ENCODE measurements around the gene ATP12A. TPM values are rescaled to one million over a fixed set of nuclear protein-coding genes. Genes with fewer than 3 reads are reported as not detected.
"Not testable (repeated sequence)": the region's sequence is repeated elsewhere in the genome, so short reads cannot be mapped to it uniquely, and the experiment has no call there.

ATP12A gene
- total RNA-seq, 1 donor from 2014 or later: not detected

DNA sequence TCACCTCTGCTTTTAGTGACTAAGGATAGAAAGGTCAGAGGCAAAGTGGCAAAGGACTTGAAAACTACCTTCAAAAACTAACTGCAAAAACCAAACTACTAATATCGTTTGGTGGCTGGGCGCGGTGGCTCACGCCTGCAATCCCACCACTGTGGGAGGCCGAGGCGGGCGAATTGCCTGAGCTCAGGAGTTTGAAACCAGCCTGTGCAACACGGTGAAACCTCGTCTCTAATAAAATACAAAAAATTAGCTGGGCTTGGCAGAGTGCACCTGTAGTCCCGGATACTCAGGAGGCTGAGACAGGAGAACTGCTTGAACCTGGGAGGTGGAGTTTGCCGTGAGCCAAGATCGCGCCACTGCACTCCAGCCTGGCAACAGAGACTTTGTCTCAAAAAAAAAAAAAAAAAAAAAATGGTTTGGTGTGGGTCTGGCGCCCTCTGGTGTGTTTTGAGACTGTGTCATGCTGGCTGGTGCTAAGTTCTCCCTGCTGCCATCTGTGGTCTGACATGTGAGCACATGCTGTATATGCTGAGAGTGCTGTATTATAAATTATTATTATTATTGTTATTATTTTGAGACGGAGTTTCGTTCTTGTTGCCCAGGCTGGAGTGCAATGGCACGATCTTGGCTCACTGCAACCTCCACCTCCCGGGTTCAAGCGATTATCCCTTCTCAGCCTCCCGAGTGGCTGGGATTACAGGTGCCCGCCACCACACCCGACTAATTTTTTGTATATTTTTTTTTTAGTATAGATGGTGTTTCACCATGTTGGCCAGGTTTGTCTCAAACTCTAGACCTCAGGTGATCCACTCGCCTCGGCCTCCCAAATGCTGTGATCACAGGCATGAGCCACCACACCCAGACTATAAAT is 47.8 kb downstream of the ATP12A start:
- DNase-seq (ENCODE audit: low spot score): peak; percentile 60

DNA sequence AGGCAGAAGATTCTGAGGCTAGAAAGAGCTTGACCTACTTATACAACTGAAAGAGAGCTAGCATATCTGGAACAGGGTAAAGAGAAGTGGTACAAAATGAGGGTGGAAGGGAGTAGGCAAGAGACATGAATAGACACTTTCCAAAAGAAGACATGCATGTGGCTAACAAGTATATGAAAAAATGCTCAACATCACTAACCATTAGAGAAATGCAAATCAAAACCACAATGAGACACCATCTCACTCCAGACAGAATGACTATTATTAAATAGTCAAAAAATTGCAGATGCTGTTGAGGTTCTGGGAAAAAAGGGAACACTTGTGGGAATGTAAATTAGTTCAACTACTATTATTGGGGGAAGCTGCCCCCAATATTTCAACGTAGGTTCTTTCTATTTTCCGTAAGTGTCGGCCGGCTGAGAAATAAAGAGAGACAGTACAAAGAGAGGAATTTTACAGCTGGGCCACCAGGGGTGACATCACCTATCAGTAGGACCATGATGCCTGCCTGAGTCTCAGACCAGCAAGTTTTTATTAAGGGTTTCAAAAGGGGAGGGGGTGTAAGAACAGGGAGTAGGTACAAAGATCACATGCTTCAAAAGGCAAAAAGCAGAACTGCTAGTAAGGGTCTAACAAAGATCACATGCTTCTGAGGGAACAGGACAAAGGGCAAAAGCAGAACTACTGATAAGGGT is 50.8 kb downstream of the ATP12A start:
- DNase-seq (ENCODE audit: low spot score): not testable (repeated sequence)

DNA sequence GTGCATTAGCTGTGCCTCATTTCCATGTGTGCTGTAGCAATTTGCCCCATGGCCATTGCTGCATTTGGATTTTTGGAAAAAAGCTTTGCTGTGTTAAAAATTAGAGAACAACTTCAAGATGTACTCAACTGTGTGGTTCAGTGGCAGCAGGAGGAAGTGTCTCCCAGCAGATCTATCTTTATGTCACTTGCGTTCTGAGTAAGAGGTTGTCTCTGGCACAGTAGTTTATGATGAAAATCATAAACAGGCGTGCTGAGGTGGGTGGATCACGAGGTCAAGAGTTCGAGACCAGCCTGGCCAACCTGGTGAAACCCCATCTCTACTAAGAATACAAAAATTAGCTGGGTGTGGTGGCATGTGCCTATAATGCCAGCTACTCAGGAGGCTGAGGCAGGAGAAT is 54.7 kb downstream of the ATP12A start:
- no peak for DNase-seq (ENCODE audit: low spot score)

DNA sequence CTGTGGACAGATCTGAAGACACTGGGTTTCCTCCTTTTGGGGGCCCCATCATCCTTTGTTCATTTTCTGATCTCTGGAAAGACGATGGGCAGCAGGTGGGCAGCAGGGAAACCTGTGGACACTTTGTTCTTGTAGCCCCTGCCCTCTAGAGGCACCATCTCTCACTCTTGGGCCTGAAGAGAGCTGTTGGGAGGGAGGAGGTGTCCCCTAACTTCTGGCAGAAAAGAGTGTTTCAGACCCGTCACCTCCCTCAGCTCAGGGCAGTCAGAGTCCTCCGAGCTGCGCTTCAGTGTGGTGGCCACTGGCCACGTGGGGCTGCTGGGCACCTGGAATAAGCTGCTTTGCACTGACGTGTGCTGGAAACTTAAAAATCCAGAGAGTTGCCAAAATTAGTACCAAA is 56.8 kb downstream of the ATP12A start:
- peak; percentile 26 for DNase-seq (ENCODE audit: low spot score)

DNA sequence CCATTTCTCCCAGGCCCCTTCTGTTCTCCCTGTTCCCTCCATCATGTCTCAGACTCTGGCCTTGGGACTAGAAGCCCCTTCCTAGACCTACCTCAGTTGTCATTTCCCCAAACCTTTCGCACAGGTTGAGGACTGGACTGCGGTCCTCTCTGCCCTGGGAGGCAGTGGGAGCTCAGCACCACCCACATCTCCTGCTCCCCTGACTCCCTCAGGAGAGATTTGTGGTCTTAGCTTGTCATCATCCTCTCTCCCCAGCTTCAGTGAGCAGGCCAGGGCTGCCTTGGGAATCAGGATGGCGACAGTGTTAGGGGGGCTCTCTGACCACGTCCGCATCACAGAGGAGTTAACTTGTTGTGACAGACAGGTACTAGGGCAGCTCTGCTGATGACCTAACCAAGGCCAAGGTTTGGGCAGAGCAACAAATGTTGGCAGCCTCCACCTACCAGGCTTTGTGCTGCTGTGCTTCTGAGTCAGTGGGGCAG is 58.2 kb downstream of the ATP12A start:
- DNase-seq (ENCODE audit: low spot score): peak; percentile 69

DNA sequence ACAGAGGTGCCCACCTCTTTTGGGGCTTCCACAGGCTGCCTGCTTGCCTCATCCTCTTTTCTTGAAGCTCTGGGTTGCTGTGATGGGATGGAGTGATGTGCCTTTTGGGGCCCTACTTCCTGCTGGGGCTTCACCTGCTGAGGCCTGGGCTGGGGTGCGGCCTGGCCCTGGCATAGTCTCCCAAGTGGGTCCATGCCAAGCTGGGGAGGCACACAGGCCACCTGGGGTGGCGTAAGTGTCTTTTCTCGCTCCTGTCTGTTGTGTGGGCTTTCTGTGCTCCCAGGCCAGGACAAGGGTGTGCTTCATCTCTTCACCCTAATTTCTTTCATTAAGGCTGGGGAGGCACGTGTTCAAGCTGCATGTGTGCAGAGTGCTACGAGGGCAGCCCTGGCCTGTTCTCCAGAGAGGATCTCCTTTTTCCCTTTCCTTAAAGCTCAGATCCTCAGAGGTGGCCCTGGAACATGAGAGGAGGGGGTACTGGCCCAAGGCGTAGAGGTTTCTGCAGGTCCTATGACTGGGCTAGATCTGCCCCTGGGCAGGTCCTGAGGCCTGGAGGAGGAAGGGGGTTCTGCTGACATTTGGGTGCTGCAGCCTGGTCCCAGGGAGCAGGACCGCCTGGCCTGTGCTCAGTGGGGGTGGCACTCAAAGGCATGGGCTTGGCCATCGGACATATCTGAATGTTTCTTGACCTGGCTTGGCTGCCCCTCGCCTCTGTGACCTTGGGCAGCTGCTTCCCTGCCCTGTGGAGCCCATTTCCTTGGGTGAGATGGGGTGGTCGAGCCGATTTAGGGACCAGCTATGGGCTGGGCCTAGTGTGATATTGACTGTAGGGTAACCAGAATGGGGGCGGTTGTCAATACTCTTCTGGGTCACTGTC is 60.0 kb downstream of the ATP12A start:
- peak; percentile 85 for DNase-seq (ENCODE audit: low spot score)

DNA sequence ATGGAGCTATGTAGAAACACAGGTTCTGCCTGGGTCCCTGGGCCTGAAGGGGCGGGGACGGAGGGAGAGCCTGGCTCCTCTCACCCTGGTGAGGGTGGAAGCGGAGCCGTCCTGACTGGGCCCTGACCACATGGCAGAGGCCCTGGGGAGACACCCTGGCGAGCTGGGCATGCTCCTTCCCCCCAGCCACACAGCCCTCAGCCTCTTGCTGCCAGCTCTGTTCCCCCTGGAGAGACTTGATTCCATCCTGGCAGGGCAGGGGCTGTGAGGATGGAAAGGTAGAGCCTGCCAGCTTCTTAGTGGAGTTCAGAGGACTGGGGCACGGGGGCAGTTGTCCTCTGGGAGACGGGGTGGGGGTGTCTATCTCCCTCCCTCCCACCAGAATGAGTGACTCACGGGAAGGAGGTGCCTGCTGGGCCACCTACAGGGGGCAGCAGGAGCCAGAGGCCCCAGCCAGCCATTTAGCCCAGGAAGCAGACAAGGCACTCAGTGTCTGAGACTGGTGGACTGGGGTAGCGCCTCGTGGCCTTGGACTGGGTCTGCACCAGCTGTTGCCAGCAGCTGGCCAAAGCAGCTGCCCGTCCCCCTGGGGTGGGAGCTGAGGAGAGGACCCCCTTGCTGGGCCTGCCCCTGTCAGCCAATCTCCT is 60.9 kb downstream of the ATP12A start:
- peak; percentile 81 for DNase-seq (ENCODE audit: low spot score)

DNA sequence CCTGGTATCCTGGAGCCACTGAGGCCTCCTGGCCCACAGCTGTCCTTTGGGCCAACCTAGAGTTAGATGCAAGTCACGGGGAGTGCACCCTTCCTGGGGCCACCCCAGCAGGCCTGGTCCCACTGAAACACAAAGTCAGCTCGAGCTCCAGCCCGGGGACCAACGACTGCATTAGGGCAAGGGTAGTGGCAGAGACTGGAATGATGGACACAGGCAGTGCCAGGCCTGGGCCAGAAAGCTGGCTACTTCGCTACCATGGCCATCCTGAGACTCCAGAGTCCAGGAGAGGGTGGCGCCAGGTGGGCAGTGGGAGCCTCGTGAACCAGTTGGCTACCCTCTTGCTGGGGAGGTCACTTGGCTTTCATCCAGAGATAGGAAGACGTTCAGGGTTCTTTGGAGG is 61.6 kb downstream of the ATP12A start:
- peak; percentile 69 for DNase-seq (ENCODE audit: low spot score)

DNA sequence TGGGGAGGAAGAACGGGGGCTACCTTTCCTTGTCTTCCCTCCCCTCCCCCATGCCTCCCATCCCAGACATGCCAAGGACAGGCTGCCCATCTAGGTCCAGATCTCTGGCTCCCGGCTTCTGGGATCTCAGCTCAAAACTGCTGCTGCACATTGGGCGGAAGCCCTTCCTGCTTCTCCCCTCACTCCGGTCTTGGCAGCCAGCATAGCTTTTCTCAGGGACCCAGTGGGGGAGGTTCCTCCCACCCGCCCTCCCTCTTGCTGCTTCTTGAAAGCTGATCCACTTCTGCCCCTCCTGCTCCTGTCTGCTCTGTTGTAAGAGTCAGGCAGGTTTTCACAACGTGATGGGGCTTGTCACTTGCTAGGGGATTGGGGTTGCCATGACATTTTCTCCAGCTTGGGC is 62.1 kb downstream of the ATP12A start:
- DNase-seq (ENCODE audit: low spot score): peak; percentile 62

DNA sequence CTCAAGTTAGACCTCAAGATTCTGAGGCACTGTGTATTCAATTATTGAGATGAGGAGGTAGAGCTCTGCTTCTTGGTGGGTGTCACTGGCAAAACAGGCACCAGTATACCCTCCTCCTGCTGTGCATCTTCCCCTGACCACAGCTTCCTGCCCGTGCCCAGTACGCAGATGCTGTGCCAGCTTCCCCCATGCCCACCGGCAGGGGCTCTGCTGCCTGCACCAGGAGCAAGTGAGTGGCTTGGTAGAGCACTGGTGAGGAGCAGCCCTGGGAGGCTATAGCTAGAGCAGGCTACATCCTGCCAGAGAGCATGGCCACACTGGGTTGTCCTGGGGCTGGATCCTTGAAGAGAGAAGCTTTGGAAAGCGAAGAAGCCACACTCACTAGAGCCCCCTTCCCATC is 62.8 kb downstream of the ATP12A start:
- DNase-seq (ENCODE audit: low spot score): peak; percentile 41

DNA sequence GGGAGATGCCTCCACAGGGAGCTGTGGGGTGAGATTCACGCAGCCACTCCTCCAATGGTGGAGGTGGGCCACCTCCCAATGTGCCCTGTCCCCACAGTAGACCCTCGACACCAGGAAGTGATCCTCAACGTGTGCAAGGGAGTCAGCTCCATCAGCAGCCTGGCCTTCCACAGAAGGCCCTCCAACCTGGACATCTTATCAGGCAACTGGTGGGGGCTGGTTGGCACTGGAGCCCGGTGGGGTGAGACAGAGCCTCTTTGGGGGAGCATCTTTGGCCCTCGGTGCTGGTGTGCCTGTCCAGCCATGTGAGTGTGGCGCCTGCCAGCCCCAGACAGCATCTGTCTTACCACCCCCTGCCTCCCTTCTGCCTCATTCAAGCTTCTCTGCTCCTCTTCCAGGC is 64.0 kb downstream of the ATP12A start:
- DNase-seq (ENCODE audit: low spot score): no peak

DNA sequence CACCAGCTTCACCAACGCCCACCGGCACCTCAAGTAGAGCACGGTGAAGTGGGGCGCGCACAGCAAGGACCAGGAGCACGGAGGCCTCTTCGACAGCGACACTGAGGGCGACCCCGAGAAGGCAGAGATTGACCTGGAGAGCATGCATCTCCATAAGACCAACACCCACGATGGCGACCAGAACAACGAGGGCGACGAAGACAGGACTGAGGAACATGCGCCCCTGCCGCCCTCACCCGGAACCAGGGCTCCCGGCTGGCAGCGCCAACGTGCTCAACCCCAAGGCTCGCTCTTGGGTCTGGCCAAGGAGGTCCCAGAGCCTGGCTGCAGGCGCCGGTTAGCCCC is 65.3 kb downstream of the ATP12A start:
- DNase-seq (ENCODE audit: low spot score): no peak

DNA sequence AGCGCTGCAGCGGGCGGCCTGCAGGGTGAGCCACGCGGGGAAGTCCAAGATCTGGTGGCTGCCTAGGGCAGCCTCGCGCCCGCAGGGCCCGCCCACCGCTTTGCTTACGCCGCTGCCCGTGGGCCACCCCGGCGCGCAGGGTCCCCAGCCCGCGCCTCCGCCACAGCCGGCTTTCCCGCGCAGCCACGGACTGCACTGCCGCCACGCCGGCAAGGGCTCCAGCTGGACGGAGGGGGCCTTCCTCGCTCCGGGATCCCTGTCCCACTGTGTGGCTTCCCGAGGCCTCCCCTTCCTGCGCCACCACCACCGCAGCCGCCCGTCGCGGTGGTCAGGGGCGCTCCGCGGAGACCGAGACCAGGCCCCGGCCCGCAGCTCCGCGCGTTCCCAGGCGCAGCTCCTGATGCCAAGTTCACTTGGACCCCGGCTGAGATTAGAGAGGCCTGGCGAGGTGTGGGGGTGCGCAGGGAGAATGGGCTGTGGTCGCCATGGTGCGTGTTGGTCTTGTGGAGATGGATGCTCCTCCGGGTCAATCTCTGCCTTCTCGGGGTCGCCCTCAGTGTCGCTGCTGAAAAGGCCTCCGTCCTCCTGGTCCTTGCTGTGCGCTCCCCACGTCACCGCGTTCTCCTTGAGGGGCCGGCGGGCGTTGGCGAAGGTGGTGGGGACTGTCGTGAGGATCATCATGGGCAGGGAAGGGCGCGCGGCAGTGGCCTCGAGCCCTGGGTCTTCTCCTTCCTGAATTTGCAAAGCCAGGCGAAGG is 65.8 kb downstream of the ATP12A start:
- peak; percentile 41 for DNase-seq (ENCODE audit: low spot score)

DNA sequence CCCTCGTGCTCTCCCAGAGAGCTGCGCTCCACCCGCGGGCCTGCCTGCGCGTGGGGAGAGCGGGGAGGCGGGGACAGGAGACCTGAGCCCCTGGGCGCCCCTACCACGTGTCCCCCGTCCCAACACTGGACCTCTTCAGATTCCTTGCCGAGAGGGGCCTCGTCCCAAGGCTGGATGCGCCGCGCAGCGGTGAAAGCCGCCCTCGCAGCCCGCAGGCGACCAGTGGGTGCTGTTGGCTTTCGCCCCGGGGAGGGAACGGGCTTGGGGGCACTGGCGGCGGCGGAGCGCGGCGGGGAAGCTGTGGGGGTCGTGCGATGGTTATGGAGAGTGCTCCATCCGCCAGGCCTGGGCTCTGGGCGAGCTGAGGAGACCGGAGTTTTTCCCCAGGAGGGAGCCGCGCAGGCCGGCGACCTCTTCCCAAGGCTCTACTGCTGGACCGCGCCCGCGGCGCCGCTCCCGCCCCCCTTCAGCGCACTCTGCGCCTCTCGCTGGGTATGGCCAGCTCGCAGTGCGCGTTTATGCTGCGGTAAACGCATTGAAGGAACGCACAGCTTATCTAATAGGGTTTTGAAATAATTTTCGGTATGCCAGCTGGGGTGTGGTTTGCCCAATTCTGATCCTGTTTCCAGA is 66.5 kb downstream of the ATP12A start:
- no peak for DNase-seq (ENCODE audit: low spot score)

DNA sequence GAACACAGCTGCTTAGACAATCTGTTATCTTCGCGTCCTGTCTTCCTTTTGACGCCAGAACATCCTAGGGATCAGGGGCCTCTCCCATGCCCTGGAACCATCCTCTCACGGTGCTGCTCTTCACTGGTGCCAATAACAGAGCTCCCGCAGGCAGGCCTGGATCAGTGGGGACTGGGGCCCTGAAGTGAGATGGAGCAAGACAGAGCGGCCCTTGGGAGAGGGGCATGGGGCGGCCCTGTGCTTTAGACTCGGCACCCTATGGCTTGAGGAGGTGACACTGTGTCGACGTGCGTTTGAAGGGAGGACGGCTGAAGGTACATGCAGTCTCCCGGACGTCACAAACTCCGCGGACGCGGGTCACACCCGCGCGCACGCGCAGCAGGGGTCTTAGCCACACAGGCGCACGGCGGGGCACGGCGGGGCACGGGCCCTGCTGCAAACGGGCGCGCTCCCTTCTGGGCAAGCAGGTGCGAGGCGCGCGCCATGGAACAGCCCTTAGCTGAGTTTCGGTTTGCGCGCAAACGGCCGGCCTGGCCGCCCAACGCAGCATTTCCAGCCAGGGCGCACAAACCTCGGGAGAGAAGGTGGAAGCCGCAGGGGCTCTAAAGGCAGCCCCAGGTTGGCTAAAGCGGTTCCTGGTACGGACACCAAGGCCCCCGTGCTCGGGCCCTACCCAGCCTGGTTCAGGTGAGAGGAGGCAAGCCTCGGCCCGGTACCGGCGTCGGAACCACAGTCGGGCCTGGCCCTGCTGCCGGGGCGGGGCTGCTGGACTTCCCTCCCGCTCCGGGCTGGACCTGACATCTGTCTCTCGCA is 67.2 kb downstream of the ATP12A start:
- peak; percentile 87 for DNase-seq (ENCODE audit: low spot score)

DNA sequence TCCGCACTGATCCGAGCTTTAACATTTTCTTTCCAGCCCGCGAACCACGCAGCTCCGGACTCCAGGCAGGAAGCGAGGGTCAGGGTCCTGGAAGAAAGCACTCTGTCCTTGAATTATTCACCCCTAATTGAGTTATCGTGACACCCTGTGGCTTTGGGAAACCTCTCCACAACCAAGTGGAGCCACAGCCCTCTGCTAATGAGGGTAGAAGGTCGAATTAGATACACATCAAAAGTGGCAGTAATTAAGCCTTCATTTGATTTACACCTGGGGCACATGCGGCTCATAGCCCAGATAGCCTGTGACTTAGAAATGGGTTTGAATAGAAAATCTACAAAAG is 67.8 kb downstream of the ATP12A start:
- no peak for DNase-seq (ENCODE audit: low spot score)

DNA sequence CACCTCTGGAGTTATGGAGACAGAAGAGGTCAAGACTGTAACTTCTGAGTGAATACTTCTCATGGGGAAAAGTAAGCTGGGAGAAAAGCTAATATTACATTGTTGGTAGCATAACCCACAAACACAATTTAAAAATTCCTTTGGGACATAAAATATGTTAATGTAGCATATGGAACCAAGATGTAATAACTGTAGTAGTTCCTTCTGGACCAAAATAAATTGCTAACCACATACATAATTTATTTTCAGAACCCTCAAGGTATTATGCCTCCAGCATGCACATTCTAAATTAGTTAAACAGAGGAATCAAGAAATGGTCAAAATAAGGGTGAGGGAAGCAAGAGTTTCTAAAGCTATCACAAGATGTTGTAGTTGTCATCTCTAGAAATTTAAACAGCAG is 79.0 kb downstream of the ATP12A start:
- no peak for DNase-seq (ENCODE audit: low spot score)
